HCT116 (cell line): ENCODE data around the gene PCDHB4. TPM values are rescaled to one million over a fixed set of nuclear protein-coding genes. Genes with fewer than 3 reads are reported as not detected.
"Not testable (repeated sequence)": the region's sequence is repeated elsewhere in the genome, so short reads cannot be mapped to it uniquely, and the experiment has no call there.

Experiments
- ATAC-seq: fragments of 200-7000 bp; cut with Tn5 transposase; 2 replicates; pipeline ENCODE4 v1.9.1; 2020; ENCODE audit warnings: mild to moderate bottlenecking, moderate library complexity
- BruUV-seq: library from RNA; stranded (reverse); fragments of 400-500 nt; replicated peaks from 2 replicates; lab custom pipeline; 2021; lab: Mats Ljungman, UMichigan
- CTCF ChIA-PET: fragments of 300-600 bp; sonication (Branson Sonifier 250); formaldehyde crosslinking; loops from one replicate; lab custom pipeline; 2021; ENCODE audit warnings: antibody characterized with exemption; lab: Charles Lee
- POLR2A ChIA-PET: fragments of 300-600, 350-600 bp; sonication (Branson Sonifier 250); formaldehyde crosslinking; loops from one replicate; lab custom pipeline; 2021; ENCODE audit warnings: antibody characterized with exemption; lab: Charles Lee
- RAD21 ChIA-PET, 2 experiments: fragments of 300-600 bp; sonication (Branson Sonifier 250); formaldehyde crosslinking; loops; one replicate each; lab custom pipeline; 2023; ENCODE audit warnings: low total read pairs in 2 of 2; ENCODE audit not compliant: uncharacterized antibody in 2 of 2, unreplicated experiment in 2 of 2, low non-redundant PET in 1 of 2; lab: Charles Lee
- DNase-seq: peaks from one replicate; pipeline ENCODE4 v3.0.0-alpha.2; 2010; ENCODE audit warnings: low read depth, low spot score
- H2AFZ ChIP-seq: fragments of 200-600 bp; shearing (Covaris generic), sonication (generic); 2 replicates; pipeline ENCODE4 v1.6.1; 2017; ENCODE audit warnings: low read depth, mixed run types, mixed read lengths, antibody characterized with exemption, low read length; ENCODE audit not compliant: poor library complexity, severe bottlenecking
- H3K27ac ChIP-seq: 2 replicates; pipeline ENCODE4 v1.5.1; 2012; ENCODE audit warnings: low read depth, low read length
- H3K27me3 ChIP-seq: fragments of 200-600 bp; sonication (generic); 2 replicates; pipeline ENCODE4 v1.6.1; 2016; ENCODE audit warnings: mixed run types, low read length, mixed read lengths; ENCODE audit not compliant: insufficient read depth
- H3K36me3 ChIP-seq, 2 experiments: fragments of 200-500 bp in 1 of 2; fragments of 200-600 bp in 1 of 2; sonication (Bioruptor generic) in 1 of 2; sonication (generic) in 1 of 2; 2 replicates each; pipeline versions ENCODE4 v1.5.1 to v1.6.1; 2014 to 2016; ENCODE audit warnings: low read length in 2 of 2, inconsistent platforms in 1 of 2, mixed read lengths in 1 of 2, mixed run types in 1 of 2; ENCODE audit not compliant: insufficient read depth in 2 of 2, control insufficient read depth in 1 of 2
- H3K4me1 ChIP-seq, 2 experiments: fragments of 200-600 bp in 1 of 2; sonication (generic) in 1 of 2; 2 replicates each; pipeline versions ENCODE4 v1.5.1 to v1.6.1; 2012 to 2017; ENCODE audit warnings: low read length in 2 of 2, inconsistent platforms in 1 of 2, mild to moderate bottlenecking in 1 of 2, mixed read lengths in 1 of 2, mixed run types in 1 of 2, moderate library complexity in 1 of 2; ENCODE audit not compliant: insufficient read depth in 2 of 2, control insufficient read depth in 1 of 2
- H3K4me2 ChIP-seq: fragments of 200-600 bp; sonication (generic); 2 replicates; pipeline ENCODE4 v1.6.1; 2017; ENCODE audit warnings: mixed run types, low read length, mixed read lengths
- H3K4me3 ChIP-seq, 2 experiments: fragments of 200-600 bp in 1 of 2; sonication (generic) in 1 of 2; replicated peaks in 1 of 2; 2 replicates each; pipeline ENCODE4 v1.5.1; 2011 to 2016; ENCODE audit warnings: low read length in 2 of 2, control low read depth in 1 of 2, low read depth in 1 of 2, mild to moderate bottlenecking in 1 of 2, mixed read lengths in 1 of 2, mixed run types in 1 of 2
- H3K79me2 ChIP-seq: fragments of 200-600 bp; sonication (generic); 2 replicates; pipeline ENCODE4 v1.6.1; 2017; ENCODE audit warnings: mild to moderate bottlenecking, mixed run types, low read length, moderate library complexity, mixed read lengths; ENCODE audit not compliant: insufficient read depth
- H3K9ac ChIP-seq: fragments of 200-600 bp; sonication (generic); 2 replicates; pipeline ENCODE4 v1.6.1; 2016; ENCODE audit warnings: low read length, mixed read lengths
- H3K9me2 ChIP-seq: fragments of 200-600 bp; sonication (generic), shearing (Covaris generic); 2 replicates; pipeline ENCODE4 v1.6.1; 2017; ENCODE audit warnings: mixed run types, mild to moderate bottlenecking, moderate library complexity; ENCODE audit not compliant: insufficient read depth
- H3K9me3 ChIP-seq, 2 experiments: fragments of 200-500 bp in 1 of 2; fragments of 200-600 bp in 1 of 2; sonication (Bioruptor generic) in 1 of 2; sonication (generic) in 1 of 2; 2 replicates each; pipeline ENCODE4 v1.6.1; 2014 to 2017; ENCODE audit warnings: low read length in 2 of 2, mixed read lengths in 2 of 2, inconsistent platforms in 1 of 2, low read depth in 1 of 2, mild to moderate bottlenecking in 1 of 2, mixed run types in 1 of 2, moderate library complexity in 1 of 2; ENCODE audit not compliant: control insufficient read depth in 1 of 2, insufficient read depth in 1 of 2
- H4K20me1 ChIP-seq: fragments of 200-600 bp; sonication (generic), shearing (Covaris generic); 2 replicates; pipeline ENCODE4 v1.6.1; 2017; ENCODE audit warnings: mixed run types, mild to moderate bottlenecking, moderate library complexity; ENCODE audit not compliant: insufficient read depth
- ATF3 ChIP-seq: IDR thresholded peaks from 2 replicates; pipeline ENCODE4 v1.6.1; 2012
- CBX3 ChIP-seq: IDR thresholded peaks from 2 replicates; pipeline ENCODE4 v1.6.1; 2012; ENCODE audit warnings: low read depth
- CEBPB ChIP-seq: IDR thresholded peaks from 2 replicates; pipeline ENCODE4 v1.6.1; 2012; ENCODE audit warnings: low read depth
- CTCF ChIP-seq, 3 experiments: fragments of 200-600 bp in 1 of 3; sonication (generic) in 1 of 3; IDR thresholded peaks in 2 of 3; conservative IDR thresholded peaks in 1 of 3; 2 replicates each; pipeline ENCODE4 v1.5.1; 2012 to 2017; ENCODE audit warnings: low read depth in 2 of 3, low read length in 2 of 3, antibody characterized with exemption in 1 of 3, borderline replicate concordance in 1 of 3, control low read depth in 1 of 3, mild to moderate bottlenecking in 1 of 3, mixed read lengths in 1 of 3, mixed run types in 1 of 3, moderate library complexity in 1 of 3; ENCODE audit not compliant: insufficient read depth in 1 of 3
- JUND ChIP-seq: IDR thresholded peaks from 2 replicates; pipeline ENCODE4 v1.6.1; 2012
- MAX ChIP-seq: IDR thresholded peaks from 2 replicates; pipeline ENCODE4 v1.6.1; 2012
- POLR2A ChIP-seq: IDR thresholded peaks from 2 replicates; pipeline ENCODE4 v1.7.0; 2011; ENCODE audit warnings: borderline replicate concordance; ENCODE audit not compliant: insufficient read depth, insufficient read length; ENCODE audit errors: extremely low read depth
- RAD21 ChIP-seq: IDR thresholded peaks from 2 replicates; pipeline ENCODE4 v1.6.1; 2012; ENCODE audit warnings: low read depth, mild to moderate bottlenecking
- REST ChIP-seq: IDR thresholded peaks from 2 replicates; pipeline ENCODE4 v1.6.1; 2012; ENCODE audit warnings: low read depth
- SRF ChIP-seq: IDR thresholded peaks from 2 replicates; pipeline ENCODE4 v1.6.1; 2012; ENCODE audit warnings: low read depth
- ZNF274 ChIP-seq: fragments of 200-500 bp; sonication (Bioruptor generic); IDR thresholded peaks from 2 replicates; pipeline ENCODE4 v1.6.1; 2014; ENCODE audit warnings: mild to moderate bottlenecking, low read depth, low read length, inconsistent platforms
- intact Hi-C: fragments of 100-400 bp; cut with micrococcal nuclease; formaldehyde crosslinking; loops from 2 replicates; pipeline ENCODE4 v1.10.0; 2022
- total RNA-seq: library from RNA; stranded (reverse); gene quantifications from one replicate; pipeline ENCODE4 v1.2.1, GENCODE V29; 2021; ENCODE audit not compliant: unreplicated experiment

The PCDHB4 gene
- total RNA-seq, 1 experiment from 2014 or later: not detected

- H3K9me3 ChIP-seq, H3K27ac ChIP-seq, H3K4me1 ChIP-seq, ATAC-seq, H2AFZ ChIP-seq, H3K27me3 ChIP-seq, H3K36me3 ChIP-seq, RAD21 ChIA-PET, H3K9ac ChIP-seq, CTCF ChIA-PET, POLR2A ChIA-PET, H3K4me3 ChIP-seq, H3K9me2 ChIP-seq, H4K20me1 ChIP-seq, DNase-seq, intact Hi-C loops, H3K4me2 ChIP-seq, H3K79me2 ChIP-seq, BruUV-seq: not testable (repeated sequence)
Observed at GRCh38 chr5:141102471-141102870, 19.1 kb upstream of the PCDHB4 start.

GRCh38 chr5:141105350-141105749 is 16.3 kb upstream of the PCDHB4 start:
- intact Hi-C loops: no loop called here
- Histone ChIP-seq H3K4me1 (no peaks in the 10 kb centered on the region), H3K4me3 (no peak overlapping the region), H3K27me3 (no peaks in the 10 kb centered on the region), H3K79me2 (no peaks in the 10 kb centered on the region), H3K9ac (no peak overlapping the region), H3K9me2 (no peaks in the 10 kb centered on the region), H4K20me1 (no peaks in the 10 kb centered on the region), H2AFZ (no peak overlapping the region), H3K4me2 (no peak overlapping the region), H3K9me3 (peaks cover 0 to 4% of the 10 kb centered on the region in 2 experiments; a peak in 1 of 4 replicates), H3K27ac (no peak overlapping the region), H3K36me3 (no peaks in the 10 kb centered on the region)
- ChIA-PET CTCF (no interaction called here), POLR2A (no interaction called here), RAD21 (no interaction called here)
- ATAC-seq: no peak
- DNase-seq: no peak
- no TSS peak for BruUV-seq
- TF ChIP-seq ZNF274: no peak
- no peak for TF ChIP-seq CBX3
- TF ChIP-seq CEBPB: no peak
- TF ChIP-seq SRF: no peak
- TF ChIP-seq CTCF (IDR thresholded peaks at IDR 0.05 in 2 of 3, conservative IDR thresholded peaks at IDR 0.05 in 1 of 3; ENCODE audit: borderline replicate concordance in 1 of 3, insufficient read depth in 1 of 3, low read depth in 2 of 3, low read length in 2 of 3): no peak
- TF ChIP-seq MAX: no peak
- no peak for TF ChIP-seq ATF3
- TF ChIP-seq RAD21: no peak
- TF ChIP-seq POLR2A: no peak
- TF ChIP-seq JUND: no peak
- no peak for TF ChIP-seq REST
